Heart right ventricle (tissue), 16 donors: ENCODE data around the gene CRMP1. TPM values are rescaled to one million over a fixed set of nuclear protein-coding genes. Genes with fewer than 3 reads are reported as not detected.
A peak's percentile ranks its signal among the peaks of the same experiment; 100 is the strongest.

Experiments
- ATAC-seq, 8 donors: fragments of 200-7000 bp; cut with Tn5 transposase; one replicate each; pipeline ENCODE4 v1.9.1; 2020; ENCODE audit warnings: mild to moderate bottlenecking in 8 of 8, moderate library complexity in 8 of 8, moderate number of reproducible peaks in 1 of 8
- DNase-seq, 2 donors: peaks; one replicate each; pipeline ENCODE4 v3.0.0-alpha.2; 2020
- H3K27ac ChIP-seq, 10 donors: fragments of 200-600 bp; sonication (generic) in 2 of 10; one replicate each; pipeline versions ENCODE4 v1.5.0 to v1.8.0; 2020 to 2022; ENCODE audit warnings: mild to moderate bottlenecking in 3 of 10
- H3K27me3 ChIP-seq, 7 donors: fragments of 200-600 bp; one replicate each; pipeline ENCODE4 v1.8.0; 2021 to 2022; ENCODE audit warnings: mild to moderate bottlenecking in 2 of 7
- H3K36me3 ChIP-seq, 9 donors: fragments of 200-600 bp; sonication (generic) in 1 of 9; one replicate each; pipeline versions ENCODE4 v1.5.0 to v1.8.0; 2020 to 2022; ENCODE audit warnings: mild to moderate bottlenecking in 2 of 9
- H3K4me1 ChIP-seq, 9 donors: fragments of 200-600 bp; sonication (generic) in 1 of 9; one replicate each; pipeline versions ENCODE4 v1.5.0 to v1.8.0; 2020 to 2022; ENCODE audit warnings: mild to moderate bottlenecking in 4 of 9
- H3K4me3 ChIP-seq, 10 donors: fragments of 200-600 bp; sonication (generic) in 2 of 10; one replicate each; pipeline versions ENCODE4 v1.5.0 to v1.8.0; 2020 to 2022; ENCODE audit warnings: mild to moderate bottlenecking in 7 of 10, moderate library complexity in 2 of 10
- H3K9me3 ChIP-seq, 11 donors: fragments of 200-600 bp in 10 of 11; sonication (generic) in 2 of 11; one replicate each; pipeline versions ENCODE4 v1.5.0 to v1.8.0; 2013 to 2022; ENCODE audit warnings: mild to moderate bottlenecking in 2 of 11, control low read depth in 1 of 11, moderate library complexity in 1 of 11
- WGBS, 2 donors: extraction: QIAGEN DNeasy Blood & Tissue Kit; methylation state at CpG; one replicate each; pipeline ENCODE4 v1.1.7; 2013; ENCODE audit warnings: inconsistent platforms in 1 of 2; 5-methylcytosine and 5-hydroxymethylcytosine counted together
- intact Hi-C, 10 donors: fragments of 100-400 bp; cut with DNase I; formaldehyde crosslinking; loops; one replicate each; pipeline versions ENCODE4 v1.11.1 to v1.14.2; 2022
- polyA plus RNA-seq, 2 donors: library from polyadenylated mRNA; stranded (reverse); fragments of 200-250 nt; gene quantifications; one replicate each; pipeline ENCODE4 v1.2.3, GENCODE V29; 2013
- total RNA-seq, 10 donors: library from RNA; stranded (reverse); fragmentation: NEBNext Ultra II Directional in 3 of 10; extraction: Animal tissue kit (Norgen Biotek cat#: 25700) in 3 of 10; gene quantifications; one replicate each; pipeline versions ENCODE4 v1.2.1 to v1.2.4, GENCODE V29; 2021 to 2023
- TF ChIP-seq, protein P1 (sequence below), 9 donors: fragments of 200-600 bp; sonication (generic) in 2 of 9; IDR thresholded peaks; one replicate each; pipeline versions ENCODE4 v1.5.0 to v1.8.0; 2021 to 2022; ENCODE audit warnings: antibody characterized with exemption in 9 of 9, mild to moderate bottlenecking in 5 of 9, moderate library complexity in 1 of 9
- donor health status: Arrhythmogenic right ventricular cardiomyopathy.
- donor health status: ischemic (EF 13 %, LVEDD 7.1; RV severe dilation, severe dysfunction).
- donor health status: healthy with polysubstance abuse.
- donor health status: DM: no; HTN: yes; CAD: no.
- donor health status: DM: no; HTN: no; CAD: no.
- donor health status: ischemic (EF 25% LVEDD 6.9; RV normal size, moderate dysfunction).
- donor health status: ischemic (EF 25% LVEDD 5.7; RV mildly dilated, moderate dysfunction).
- donor health status: healthy.
- donor health status: DM: yes; HTN: yes; CAD: no.
- donor health status: Ischemic cardiomyopathy.
- donor health status: ischemic (EF 35%, LVEDD 5.7; RV mildly dilated, moderate dysfunction).
- donor health status: nonischemic (EF 11% LVEDD 7.7; RV severe dilation, severe dysfunction).
- donor health status: DM: yes; HTN: yes; CAD: no.
- donor health status: PGD.
- donor health status: ischemic (EF 29% LVEDD 5.4; RV normal size, mild dysfunction).
- donor health status: nonischemic (EF 23%, LVEDD 6.1; RV moderate dilation, normal function).

Gene CRMP1
- total and polyA plus RNA-seq, 12 donors = 0.40 to 2.3 (median 0.95) TPM

DNA sequence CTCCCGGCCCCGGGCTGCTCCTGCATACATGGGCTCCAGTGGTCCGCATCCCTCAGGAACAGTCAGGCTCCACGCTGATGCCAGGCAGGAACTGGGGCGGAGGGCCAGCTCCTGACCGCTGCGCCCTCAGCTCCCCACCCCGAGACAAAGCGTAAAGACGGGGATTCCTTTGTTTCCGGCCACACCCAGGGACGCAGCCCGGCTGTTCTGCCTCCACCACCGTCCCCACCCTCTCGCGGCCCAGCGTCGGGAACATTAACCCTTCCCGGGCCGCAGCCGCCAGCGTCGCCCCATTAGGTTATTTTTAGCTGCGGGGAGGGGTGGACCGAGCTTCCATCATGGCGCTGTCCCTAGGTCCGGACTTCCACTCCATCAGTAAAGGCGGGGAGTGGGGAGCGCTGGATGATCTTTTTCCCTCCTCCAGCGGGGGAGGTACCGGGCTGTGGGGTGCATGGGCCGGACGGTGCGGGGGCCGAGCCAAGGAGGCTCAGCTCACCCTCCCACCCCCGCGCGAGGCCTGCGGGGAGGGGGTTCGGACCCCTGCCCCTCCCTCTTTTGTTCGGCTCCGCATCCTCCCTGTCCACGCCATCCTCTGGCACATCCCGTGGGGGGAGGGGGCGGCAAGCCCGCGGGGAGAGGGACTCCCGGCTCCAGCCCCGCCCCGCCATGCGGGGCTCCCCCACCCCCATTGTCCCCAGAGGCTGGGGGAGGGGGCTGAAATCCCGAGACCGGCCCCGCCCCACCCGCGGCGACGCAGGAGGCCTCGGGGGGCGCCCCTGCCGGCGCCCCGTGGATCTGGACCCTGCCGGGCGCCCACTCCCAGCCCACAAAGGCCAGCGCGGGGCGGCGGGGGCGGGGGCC lies 5.3 kb downstream of the CRMP1 start:
- Histone ChIP-seq H3K4me1 (peaks cover 7 to 35% (median 20%) of the 10 kb centered on the region in 9 donors), H3K9me3 (no peaks in the 10 kb centered on the region), H3K4me3 (peak overlapping the region; percentile 27 to 62 (median 52)), H3K36me3 (no peaks in the 10 kb centered on the region), H3K27ac (no peak overlapping the region), H3K27me3 (peaks cover 44 to 79% (median 73%) of the 10 kb centered on the region in 7 donors)
- intact Hi-C loops = no loop called here
- DNase-seq (no peak), ATAC-seq (peak; percentile 15 to 55 (median 32))
- TF ChIP-seq, protein P1, sequence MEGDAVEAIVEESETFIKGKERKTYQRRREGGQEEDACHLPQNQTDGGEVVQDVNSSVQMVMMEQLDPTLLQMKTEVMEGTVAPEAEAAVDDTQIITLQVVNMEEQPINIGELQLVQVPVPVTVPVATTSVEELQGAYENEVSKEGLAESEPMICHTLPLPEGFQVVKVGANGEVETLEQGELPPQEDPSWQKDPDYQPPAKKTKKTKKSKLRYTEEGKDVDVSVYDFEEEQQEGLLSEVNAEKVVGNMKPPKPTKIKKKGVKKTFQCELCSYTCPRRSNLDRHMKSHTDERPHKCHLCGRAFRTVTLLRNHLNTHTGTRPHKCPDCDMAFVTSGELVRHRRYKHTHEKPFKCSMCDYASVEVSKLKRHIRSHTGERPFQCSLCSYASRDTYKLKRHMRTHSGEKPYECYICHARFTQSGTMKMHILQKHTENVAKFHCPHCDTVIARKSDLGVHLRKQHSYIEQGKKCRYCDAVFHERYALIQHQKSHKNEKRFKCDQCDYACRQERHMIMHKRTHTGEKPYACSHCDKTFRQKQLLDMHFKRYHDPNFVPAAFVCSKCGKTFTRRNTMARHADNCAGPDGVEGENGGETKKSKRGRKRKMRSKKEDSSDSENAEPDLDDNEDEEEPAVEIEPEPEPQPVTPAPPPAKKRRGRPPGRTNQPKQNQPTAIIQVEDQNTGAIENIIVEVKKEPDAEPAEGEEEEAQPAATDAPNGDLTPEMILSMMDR (IDR thresholded peaks at IDR 0.05) = no peak
- 1% methylated on average over 68 to 69 of the region's 70 CpGs for whole genome bisulfite sequencing, 2 donors

- 37 to 45% methylated on average over 8 of the region's 8 CpGs for WGBS, 2 donors
- H3K4me1 ChIP-seq = peaks cover 7 to 33% (median 20%) of the 10 kb centered on the region in 9 donors
- DNase-seq = no peak
- TF ChIP-seq, protein P1 (IDR thresholded peaks at IDR 0.05) = no peak
- H3K36me3 ChIP-seq = no peaks in the 10 kb centered on the region
- intact Hi-C loops = no loop called here
- H3K27me3 ChIP-seq = peaks cover 38 to 73% (median 67%) of the 10 kb centered on the region in 7 donors
- H3K27ac ChIP-seq = no peak overlapping the region
- H3K9me3 ChIP-seq = no peaks in the 10 kb centered on the region
- peak overlapping the region in 8 of 10 donors; percentile 44 to 62 (median 54) for H3K4me3 ChIP-seq
- peak in 1 of 8 donors; percentile 17 for ATAC-seq
These were observed 5.9 kb downstream of the CRMP1 start for GRCh38 chr4:5887011-5887360.

DNA sequence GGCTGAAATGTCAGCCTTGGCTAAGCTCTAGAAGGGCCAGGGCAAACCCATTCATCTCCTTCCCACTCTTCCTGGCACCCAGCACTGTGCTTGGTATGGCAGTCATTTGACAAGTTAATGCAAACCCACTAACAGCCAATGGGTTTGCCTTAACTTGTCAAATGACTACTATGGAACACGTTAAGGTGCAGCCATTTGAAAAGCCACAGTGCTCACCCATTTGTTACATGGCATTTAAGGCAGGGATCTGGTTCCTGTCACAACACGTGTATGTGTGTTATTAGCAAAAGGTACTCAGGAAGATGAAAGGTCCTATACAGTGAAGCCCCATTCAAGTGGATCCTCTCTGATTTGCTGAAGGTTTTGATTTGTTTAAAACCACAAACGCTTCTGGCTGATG lies 7.2 kb downstream of the CRMP1 start:
- Histone ChIP-seq H3K4me3 (no peak overlapping the region), H3K4me1 (peaks cover 7 to 32% (median 20%) of the 10 kb centered on the region in 9 donors), H3K27ac (no peak overlapping the region), H3K36me3 (no peaks in the 10 kb centered on the region), H3K27me3 (peaks cover 29 to 63% (median 59%) of the 10 kb centered on the region in 7 donors), H3K9me3 (no peaks in the 10 kb centered on the region)
- intact Hi-C loops = no loop called here
- DNase-seq (no peak), ATAC-seq (no peak)
- TF ChIP-seq, protein P1 (IDR thresholded peaks at IDR 0.05) = no peak
- WGBS, 2 donors = 44 to 59% methylated on average over 3 of the region's 3 CpGs

- no peaks in the 10 kb centered on the region for H3K36me3 ChIP-seq
- 68 to 69% methylated on average over 7 of the region's 7 CpGs for WGBS, 2 donors
- no peak overlapping the region for H3K27ac ChIP-seq
- ATAC-seq = no peak
- H3K27me3 ChIP-seq = peaks cover 21 to 56% (median 49%) of the 10 kb centered on the region in 7 donors
- no peak overlapping the region for H3K4me3 ChIP-seq
- peaks cover 7 to 22% (median 11%) of the 10 kb centered on the region in 9 donors for H3K4me1 ChIP-seq
- DNase-seq = no peak
- TF ChIP-seq, protein P1 (IDR thresholded peaks at IDR 0.05) = no peak
- intact Hi-C loops = no loop called here
- H3K9me3 ChIP-seq = no peaks in the 10 kb centered on the region
These were observed 8.1 kb downstream of the CRMP1 start for GRCh38 chr4:5884796-5885195.
